Iris pigment epithelial cell (primary cell): Measurements from ENCODE around the gene MLH1.

Experiments used
- DNase-seq: peaks from one replicate; pipeline ENCODE4 v3.0.0-alpha.2; 2011; ENCODE audit warnings: low read depth

The MLH1 gene

DNA sequence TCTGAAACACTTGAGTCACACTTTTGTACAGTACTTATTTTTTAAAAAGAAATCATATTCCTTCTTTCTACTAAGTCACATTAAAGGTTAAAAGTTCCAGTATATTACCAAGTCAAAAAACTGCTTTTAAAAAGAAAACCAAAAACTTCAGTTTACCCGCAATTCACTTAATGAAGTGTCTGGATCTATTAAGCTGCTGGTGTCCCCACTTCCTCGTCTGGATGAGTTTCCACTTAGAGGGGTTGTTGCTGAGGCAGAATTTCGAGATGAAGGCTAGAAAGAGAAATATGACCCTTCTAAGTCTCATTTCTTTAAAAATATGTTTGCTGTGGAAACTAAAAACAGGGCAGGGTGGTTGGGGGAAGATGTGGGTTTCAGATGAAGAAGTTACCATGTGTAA lies 101.3 kb downstream of the MLH1 start:
- DNase-seq = no peak

DNA sequence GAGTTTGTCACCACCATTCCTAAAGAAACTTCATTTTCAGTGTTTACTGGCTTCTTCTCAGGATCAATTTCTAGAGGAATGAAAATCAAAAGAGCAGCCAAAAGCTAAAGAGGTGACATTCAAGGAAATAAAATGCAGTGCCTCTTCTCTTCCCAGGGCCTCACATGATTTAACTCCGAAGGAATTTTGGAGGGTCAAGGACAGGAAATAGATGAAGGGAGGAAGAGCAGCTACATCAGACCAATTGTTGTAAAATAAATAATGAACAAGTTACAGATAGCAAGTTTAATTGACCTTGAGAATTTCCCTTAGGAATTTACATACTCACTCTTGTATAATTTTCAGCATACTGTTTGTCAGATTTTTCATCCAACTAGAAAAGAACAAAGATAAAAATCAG lies 103.0 kb downstream of the MLH1 start:
- DNase-seq = peak; percentile 58

DNA sequence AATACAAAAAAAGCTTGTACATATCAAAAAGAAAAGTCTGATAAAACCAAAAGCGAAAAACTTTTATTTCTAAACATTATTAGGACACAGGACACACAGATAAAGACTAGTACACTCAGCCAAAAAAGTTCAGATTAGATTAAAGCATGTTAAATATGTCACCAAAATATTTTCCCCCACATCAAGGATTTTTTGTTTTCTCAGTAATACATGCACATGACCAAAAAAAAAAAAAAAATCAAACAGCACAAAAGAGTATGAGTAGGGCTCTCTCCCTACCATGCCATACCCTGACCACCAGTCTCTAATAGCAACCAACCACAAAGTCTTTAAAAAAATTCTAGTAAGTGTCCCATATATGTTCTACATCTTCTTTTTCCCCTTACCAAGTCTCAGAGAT lies 103.7 kb downstream of the MLH1 start:
- no peak for DNase-seq

DNA sequence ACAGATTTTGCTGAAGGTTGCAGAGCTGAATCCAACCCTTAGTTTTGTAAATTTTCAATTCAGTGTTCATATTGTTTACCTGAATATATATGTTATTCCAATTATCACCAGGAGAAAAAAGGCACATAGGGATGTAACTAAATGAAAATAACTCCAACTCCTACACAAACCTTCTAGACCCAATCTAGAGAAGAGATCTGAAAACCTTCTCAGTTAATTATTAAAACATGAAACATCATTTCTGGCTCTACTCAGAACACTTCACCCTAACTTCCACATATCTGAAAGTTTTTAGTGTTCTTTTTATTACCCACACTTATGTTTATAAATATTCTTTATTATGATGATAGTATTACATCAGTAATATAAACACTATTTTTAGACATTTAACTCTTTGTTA lies 104.5 kb downstream of the MLH1 start:
- DNase-seq = no peak

- DNase-seq = no peak
Measured at GRCh38 chr3:37098884-37099283, 105.6 kb downstream of the MLH1 start.

DNA sequence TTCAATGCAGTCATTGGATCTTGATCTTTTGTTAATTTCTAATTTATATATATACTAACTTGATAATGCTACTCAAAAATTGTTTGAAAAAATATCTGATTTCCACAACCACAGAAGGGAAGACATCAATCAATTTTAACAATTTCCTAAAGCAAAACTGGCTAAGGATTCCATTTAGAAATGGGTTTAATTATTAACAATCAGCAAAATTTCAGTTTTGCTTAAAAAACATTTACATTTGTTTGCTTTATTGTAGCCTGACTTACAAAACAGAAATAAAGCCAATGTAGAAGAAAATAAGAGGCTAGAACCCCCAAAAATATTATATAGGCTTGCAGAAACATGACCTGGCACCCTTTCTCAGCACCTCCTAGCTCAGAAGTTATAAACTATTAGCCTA lies 106.2 kb downstream of the MLH1 start:
- DNase-seq = no peak

- DNase-seq = no peak
Measured at GRCh38 chr3:37100411-37100810, 107.1 kb downstream of the MLH1 start.
